Retinal pigment epithelial cell (primary cell): ENCODE measurements around the gene NKAIN2.
"Not testable (repeated sequence)": the region's sequence is repeated elsewhere in the genome, so short reads cannot be mapped to it uniquely, and the experiment has no call there.

Experiments used
- DNase-seq: peaks from one replicate; pipeline ENCODE4 v3.0.0-alpha.2; 2010; ENCODE audit warnings: low read depth
- H3K4me3 ChIP-seq: 2 replicates; pipeline ENCODE4 v1.5.1; 2011; ENCODE audit warnings: mild to moderate bottlenecking, low read length, control low read depth, moderate library complexity
- CTCF ChIP-seq: conservative IDR thresholded peaks from 2 replicates; pipeline ENCODE4 v1.5.1; 2011; ENCODE audit warnings: low read depth, low read length, control low read depth, inconsistent platforms

The NKAIN2 gene

GRCh38 chr6:124722141-124722878 lies 918.6 kb downstream of the NKAIN2 start:
- no peak for DNase-seq
- no peak overlapping the region for H3K4me3 ChIP-seq
- no peak for TF ChIP-seq CTCF

GRCh38 chr6:124723671-124724070 lies 920.0 kb downstream of the NKAIN2 start:
- no peak overlapping the region for H3K4me3 ChIP-seq
- no peak for DNase-seq
- no peak for TF ChIP-seq CTCF

- not testable (repeated sequence) for DNase-seq, H3K4me3 ChIP-seq
Observed at GRCh38 chr6:124737804-124738203, 934.1 kb downstream of the NKAIN2 start.

GRCh38 chr6:124738482-124738881 lies 934.8 kb downstream of the NKAIN2 start:
- no peak for TF ChIP-seq CTCF
- H3K4me3 ChIP-seq: no peak overlapping the region
- DNase-seq: peak; percentile 75

- DNase-seq: no peak
- no peak overlapping the region for H3K4me3 ChIP-seq
- TF ChIP-seq CTCF: no peak
Observed at GRCh38 chr6:124741341-124741740, 937.7 kb downstream of the NKAIN2 start.

- TF ChIP-seq CTCF: no peak
- no peak for DNase-seq
- no peak overlapping the region for H3K4me3 ChIP-seq
Observed at GRCh38 chr6:124742971-124743370, 939.3 kb downstream of the NKAIN2 start.

- no peak for DNase-seq
- H3K4me3 ChIP-seq: no peak overlapping the region
- TF ChIP-seq CTCF: no peak
Observed at GRCh38 chr6:124743420-124743819, 939.8 kb downstream of the NKAIN2 start.
